HFF-Myc (cell line): ENCODE measurements around the gene EPYC.

ENCODE experiments used
- DNase-seq: peaks from one replicate; pipeline ENCODE4 v3.0.0-alpha.2; 2011; ENCODE audit warnings: low read depth; ENCODE audit errors: extremely low read depth
- H3K4me3 ChIP-seq: replicated peaks from 2 replicates; pipeline ENCODE4 v1.5.1; 2011; ENCODE audit warnings: low read depth, mild to moderate bottlenecking, control low read depth, low read length
- TF ChIP-seq, protein P1 (sequence below): IDR thresholded peaks from 2 replicates; pipeline ENCODE4 v1.5.1; 2012; ENCODE audit warnings: mild to moderate bottlenecking, low read depth, low read length, control low read depth; ENCODE audit errors: missing control alignments

EPYC gene

GRCh38 chr12:90939382-90939781 lies 65.4 kb downstream of the EPYC start:
- no peak for DNase-seq
- TF ChIP-seq, protein P1, sequence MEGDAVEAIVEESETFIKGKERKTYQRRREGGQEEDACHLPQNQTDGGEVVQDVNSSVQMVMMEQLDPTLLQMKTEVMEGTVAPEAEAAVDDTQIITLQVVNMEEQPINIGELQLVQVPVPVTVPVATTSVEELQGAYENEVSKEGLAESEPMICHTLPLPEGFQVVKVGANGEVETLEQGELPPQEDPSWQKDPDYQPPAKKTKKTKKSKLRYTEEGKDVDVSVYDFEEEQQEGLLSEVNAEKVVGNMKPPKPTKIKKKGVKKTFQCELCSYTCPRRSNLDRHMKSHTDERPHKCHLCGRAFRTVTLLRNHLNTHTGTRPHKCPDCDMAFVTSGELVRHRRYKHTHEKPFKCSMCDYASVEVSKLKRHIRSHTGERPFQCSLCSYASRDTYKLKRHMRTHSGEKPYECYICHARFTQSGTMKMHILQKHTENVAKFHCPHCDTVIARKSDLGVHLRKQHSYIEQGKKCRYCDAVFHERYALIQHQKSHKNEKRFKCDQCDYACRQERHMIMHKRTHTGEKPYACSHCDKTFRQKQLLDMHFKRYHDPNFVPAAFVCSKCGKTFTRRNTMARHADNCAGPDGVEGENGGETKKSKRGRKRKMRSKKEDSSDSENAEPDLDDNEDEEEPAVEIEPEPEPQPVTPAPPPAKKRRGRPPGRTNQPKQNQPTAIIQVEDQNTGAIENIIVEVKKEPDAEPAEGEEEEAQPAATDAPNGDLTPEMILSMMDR: no peak
- H3K4me3 ChIP-seq: no peak overlapping the region

DNA sequence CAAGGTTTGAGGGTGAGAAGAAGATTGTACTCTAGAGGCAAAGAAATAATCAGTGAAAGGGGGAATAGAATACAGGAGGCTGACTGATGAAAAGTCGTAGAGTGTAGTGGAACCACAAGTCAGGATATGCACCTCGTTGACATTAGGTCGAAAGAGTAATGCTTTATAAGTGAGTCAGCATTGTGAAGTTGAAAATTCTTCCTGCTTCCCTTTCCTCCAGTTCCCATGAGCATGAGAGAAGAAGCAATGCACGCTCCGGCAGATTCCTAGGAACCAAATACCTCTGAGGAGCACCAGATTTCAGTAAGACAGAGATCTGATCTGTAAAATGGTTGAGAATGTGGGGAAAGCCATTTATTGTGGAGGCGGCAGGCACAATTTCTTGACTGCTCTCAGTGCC lies 66.3 kb downstream of the EPYC start:
- DNase-seq: no peak
- TF ChIP-seq, protein P1: no peak
- H3K4me3 ChIP-seq: no peak overlapping the region

DNA sequence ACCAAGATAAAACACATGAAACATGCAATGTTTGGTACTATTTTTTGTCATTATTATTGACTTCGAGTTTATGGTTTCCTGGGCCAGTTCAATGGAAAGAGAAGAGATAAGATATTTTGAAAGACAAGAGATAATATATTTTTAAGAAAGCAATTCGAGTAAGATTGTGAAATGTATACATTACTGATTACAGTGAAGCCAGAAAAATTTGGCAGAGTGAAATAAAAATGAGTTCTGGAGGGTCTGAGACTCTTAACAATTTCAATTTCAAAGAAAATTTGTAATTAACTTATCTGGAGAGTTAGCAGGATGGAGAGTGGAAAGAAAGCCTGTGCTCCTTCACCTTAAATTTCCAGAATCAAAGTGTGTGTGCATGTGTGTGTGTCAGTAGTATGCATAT lies 67.1 kb downstream of the EPYC start:
- no peak for DNase-seq
- H3K4me3 ChIP-seq: no peak overlapping the region
- TF ChIP-seq, protein P1: no peak

DNA sequence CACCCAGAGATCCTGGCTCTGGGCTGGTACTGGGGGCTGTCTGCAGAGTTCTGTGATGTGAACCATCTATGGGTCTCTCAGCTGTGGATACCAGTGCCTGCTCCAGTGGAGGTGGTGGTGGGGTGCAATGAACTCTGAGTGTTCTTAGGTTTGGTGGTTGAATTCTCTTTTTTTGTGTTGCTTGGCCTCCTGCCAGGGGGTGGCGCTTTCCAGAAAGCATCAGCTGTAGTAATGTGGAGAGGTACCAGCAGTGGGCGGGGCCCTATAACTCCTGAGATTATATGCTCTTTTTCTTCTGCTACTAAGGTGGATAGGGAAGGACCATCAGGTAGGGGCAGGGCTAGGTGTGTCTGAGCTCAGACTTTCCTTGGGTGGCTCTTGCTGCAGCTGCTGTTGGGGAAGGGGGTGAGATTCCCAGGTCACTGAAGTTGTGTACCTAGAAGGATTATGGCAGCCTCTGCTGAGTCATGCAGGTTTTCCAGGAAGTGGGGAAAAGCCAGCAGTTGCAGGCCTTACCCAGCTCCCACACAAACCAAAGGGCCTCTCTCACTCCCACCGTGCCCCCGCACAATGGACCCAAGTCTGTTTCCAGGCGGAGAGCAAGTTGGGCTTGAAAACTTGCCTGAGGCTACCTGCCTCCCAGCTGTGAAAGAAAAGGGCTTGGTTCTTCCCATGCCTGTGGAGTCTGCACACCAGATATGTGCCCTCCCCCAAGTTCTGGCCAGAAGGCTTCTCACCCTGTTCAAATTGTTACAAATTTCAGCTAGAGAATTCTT lies 68.4 kb downstream of the EPYC start:
- no peak for DNase-seq
- no peak overlapping the region for H3K4me3 ChIP-seq
- TF ChIP-seq, protein P1: no peak

GRCh38 chr12:90925562-90925961 lies 79.2 kb downstream of the EPYC start:
- no peak for DNase-seq
- no peak overlapping the region for H3K4me3 ChIP-seq
- TF ChIP-seq, protein P1: no peak

GRCh38 chr12:90924406-90924805 lies 80.4 kb downstream of the EPYC start:
- TF ChIP-seq, protein P1: no peak
- no peak for DNase-seq
- H3K4me3 ChIP-seq: no peak overlapping the region

GRCh38 chr12:90922145-90922627 lies 82.6 kb downstream of the EPYC start:
- no peak for DNase-seq
- TF ChIP-seq, protein P1: no peak

More at GRCh38 chr12:90922145-90922627, 82.6 kb downstream of the EPYC start:
- H3K4me3 ChIP-seq: no peak overlapping the region
